Measurements from ENCODE around the gene CASQ1.

Gene CASQ1

GRCh38 chr1:160187407-160187806 lies 3.0 kb upstream of the CASQ1 start:
- no peaks in the 10 kb centered on the region for H3K9me3 ChIP-seq (ENCODE audit: insufficient read depth, low read length)
- no peak overlapping the region for H3K27ac ChIP-seq (ENCODE audit: low read length)
- peaks cover 16% of the 10 kb centered on the region for H3K27me3 ChIP-seq (ENCODE audit: low read depth, low read length)
- no peak overlapping the region for H3K4me2 ChIP-seq (ENCODE audit: low read length)
- H3K4me3 ChIP-seq (ENCODE audit: low read length): no peak overlapping the region
- H3K9ac ChIP-seq (ENCODE audit: low read length): no peak overlapping the region
- TF ChIP-seq EZH2phosphoT487 (IDR thresholded peaks at IDR 0.05; ENCODE audit: low read depth): no peak
- TF ChIP-seq, protein P1, sequence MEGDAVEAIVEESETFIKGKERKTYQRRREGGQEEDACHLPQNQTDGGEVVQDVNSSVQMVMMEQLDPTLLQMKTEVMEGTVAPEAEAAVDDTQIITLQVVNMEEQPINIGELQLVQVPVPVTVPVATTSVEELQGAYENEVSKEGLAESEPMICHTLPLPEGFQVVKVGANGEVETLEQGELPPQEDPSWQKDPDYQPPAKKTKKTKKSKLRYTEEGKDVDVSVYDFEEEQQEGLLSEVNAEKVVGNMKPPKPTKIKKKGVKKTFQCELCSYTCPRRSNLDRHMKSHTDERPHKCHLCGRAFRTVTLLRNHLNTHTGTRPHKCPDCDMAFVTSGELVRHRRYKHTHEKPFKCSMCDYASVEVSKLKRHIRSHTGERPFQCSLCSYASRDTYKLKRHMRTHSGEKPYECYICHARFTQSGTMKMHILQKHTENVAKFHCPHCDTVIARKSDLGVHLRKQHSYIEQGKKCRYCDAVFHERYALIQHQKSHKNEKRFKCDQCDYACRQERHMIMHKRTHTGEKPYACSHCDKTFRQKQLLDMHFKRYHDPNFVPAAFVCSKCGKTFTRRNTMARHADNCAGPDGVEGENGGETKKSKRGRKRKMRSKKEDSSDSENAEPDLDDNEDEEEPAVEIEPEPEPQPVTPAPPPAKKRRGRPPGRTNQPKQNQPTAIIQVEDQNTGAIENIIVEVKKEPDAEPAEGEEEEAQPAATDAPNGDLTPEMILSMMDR (IDR thresholded peaks at IDR 0.05; ENCODE audit: low read depth, low read length): no peak
- H3K36me3 ChIP-seq (replicated peaks; ENCODE audit: low read depth, low read length): no peaks in the 10 kb centered on the region
- H2AFZ ChIP-seq (ENCODE audit: low read depth, low read length): no peak overlapping the region
- peaks cover 13% of the 10 kb centered on the region for H3K4me1 ChIP-seq (ENCODE audit: low read length)
- H4K20me1 ChIP-seq (ENCODE audit: insufficient read depth, low read length): no peaks in the 10 kb centered on the region
- H3K79me2 ChIP-seq (ENCODE audit: low read length): no peaks in the 10 kb centered on the region

DNA sequence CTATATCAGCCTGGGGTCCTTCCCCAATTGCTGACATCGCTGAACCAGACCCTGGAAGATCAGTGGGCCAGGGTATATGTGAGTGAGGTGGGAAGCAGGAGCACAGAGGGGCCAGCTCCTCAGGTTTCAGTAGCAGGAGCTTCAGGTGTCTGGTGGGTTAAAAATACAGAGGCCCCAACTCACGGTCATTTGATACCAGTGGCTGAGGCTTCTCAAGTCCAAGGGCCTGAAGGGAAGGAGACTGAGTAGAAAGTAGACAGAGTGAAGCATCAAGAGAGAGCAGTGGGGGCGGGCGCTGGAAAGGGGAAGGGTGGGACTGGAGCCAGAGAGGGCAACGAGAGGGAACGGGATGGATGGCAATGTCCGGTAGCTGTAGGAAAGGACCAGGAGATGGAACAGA lies 2.0 kb upstream of the CASQ1 start:
- Histone ChIP-seq H4K20me1 (ENCODE audit: insufficient read depth, low read length) (no peaks in the 10 kb centered on the region), H3K27ac (ENCODE audit: low read length) (no peak overlapping the region), H3K27me3 (ENCODE audit: low read depth, low read length) (peaks cover 14% of the 10 kb centered on the region; the same call in 1 of the 2 replicates), H3K4me2 (ENCODE audit: low read length) (no peak overlapping the region), H3K36me3 (replicated peaks; ENCODE audit: low read depth, low read length) (no peaks in the 10 kb centered on the region), H3K4me3 (ENCODE audit: low read length) (no peak overlapping the region), H2AFZ (ENCODE audit: low read depth, low read length) (no peak overlapping the region), H3K9ac (ENCODE audit: low read length) (no peak overlapping the region), H3K9me3 (ENCODE audit: insufficient read depth, low read length) (no peaks in the 10 kb centered on the region), H3K79me2 (ENCODE audit: low read length) (no peaks in the 10 kb centered on the region), H3K4me1 (ENCODE audit: low read length) (peaks cover 20% of the 10 kb centered on the region)
- TF ChIP-seq, protein P1 (IDR thresholded peaks at IDR 0.05; ENCODE audit: low read depth, low read length): no peak
- TF ChIP-seq EZH2phosphoT487 (IDR thresholded peaks at IDR 0.05; ENCODE audit: low read depth): no peak

GRCh38 chr1:160191756-160192155 lies 1.4 kb downstream of the CASQ1 start:
- no peak overlapping the region for H3K4me2 ChIP-seq (ENCODE audit: low read length)
- no peak overlapping the region for H2AFZ ChIP-seq (ENCODE audit: low read depth, low read length)
- no peak overlapping the region for H3K27ac ChIP-seq (ENCODE audit: low read length)
- H3K27me3 ChIP-seq (ENCODE audit: low read depth, low read length): peaks cover 11% of the 10 kb centered on the region; the same call in 1 of the 2 replicates
- no peaks in the 10 kb centered on the region for H3K79me2 ChIP-seq (ENCODE audit: low read length)
- no peaks in the 10 kb centered on the region for H3K9me3 ChIP-seq (ENCODE audit: insufficient read depth, low read length)
- H3K4me3 ChIP-seq (ENCODE audit: low read length): no peak overlapping the region
- no peak overlapping the region for H3K9ac ChIP-seq (ENCODE audit: low read length)
- peaks cover 32% of the 10 kb centered on the region for H3K4me1 ChIP-seq (ENCODE audit: low read length)
- TF ChIP-seq EZH2phosphoT487 (IDR thresholded peaks at IDR 0.05; ENCODE audit: low read depth): no peak
- TF ChIP-seq, protein P1 (IDR thresholded peaks at IDR 0.05; ENCODE audit: low read depth, low read length): no peak
- H3K36me3 ChIP-seq (replicated peaks; ENCODE audit: low read depth, low read length): no peaks in the 10 kb centered on the region
- H4K20me1 ChIP-seq (ENCODE audit: insufficient read depth, low read length): no peaks in the 10 kb centered on the region

GRCh38 chr1:160192234-160192633 lies 1.9 kb downstream of the CASQ1 start:
- Histone ChIP-seq H3K27ac (ENCODE audit: low read length) (no peak overlapping the region), H3K27me3 (ENCODE audit: low read depth, low read length) (peaks cover 8% of the 10 kb centered on the region; the same call in 1 of the 2 replicates), H3K4me1 (ENCODE audit: low read length) (peaks cover 32% of the 10 kb centered on the region), H3K4me2 (ENCODE audit: low read length) (no peak overlapping the region), H3K9me3 (ENCODE audit: insufficient read depth, low read length) (no peaks in the 10 kb centered on the region), H3K9ac (ENCODE audit: low read length) (no peak overlapping the region), H4K20me1 (ENCODE audit: insufficient read depth, low read length) (no peaks in the 10 kb centered on the region), H2AFZ (ENCODE audit: low read depth, low read length) (no peak overlapping the region), H3K79me2 (ENCODE audit: low read length) (no peaks in the 10 kb centered on the region), H3K36me3 (replicated peaks; ENCODE audit: low read depth, low read length) (no peaks in the 10 kb centered on the region), H3K4me3 (ENCODE audit: low read length) (no peak overlapping the region)
- TF ChIP-seq, protein P1 (IDR thresholded peaks at IDR 0.05; ENCODE audit: low read depth, low read length): no peak
- no peak for TF ChIP-seq EZH2phosphoT487 (IDR thresholded peaks at IDR 0.05; ENCODE audit: low read depth)
